Psoas muscle (tissue), 8 donors: ENCODE data around the gene GRIA1. TPM values are rescaled to one million over a fixed set of nuclear protein-coding genes. Genes with fewer than 3 reads are reported as not detected.

Experiments
- ATAC-seq, 4 donors: fragments of 200-7000 bp; cut with Tn5 transposase; one replicate each; pipeline ENCODE4 v1.9.1; 2020; ENCODE audit warnings: moderate library complexity in 3 of 4, mild to moderate bottlenecking in 2 of 4
- DNase-seq, 2 donors: peaks; one replicate each; pipeline ENCODE4 v3.0.0-alpha.2; 2020
- H3K27ac ChIP-seq: fragments of 200-600 bp; one replicate; pipeline ENCODE4 v1.8.0; 2022
- H3K27me3 ChIP-seq, 3 donors: fragments of 200-600 bp in 1 of 3; one replicate each; pipeline versions ENCODE4 v1.6.1 to v1.8.0; 2013 to 2022; ENCODE audit warnings: low read length in 2 of 3, mild to moderate bottlenecking in 2 of 3, moderate library complexity in 1 of 3; ENCODE audit not compliant: insufficient read depth in 3 of 3
- H3K36me3 ChIP-seq, 2 donors: fragments of 200-600 bp in 1 of 2; one replicate each; pipeline versions ENCODE4 v1.6.1 to v1.8.0; 2013 to 2022; ENCODE audit warnings: low read depth in 1 of 2, mild to moderate bottlenecking in 1 of 2, moderate library complexity in 1 of 2; ENCODE audit not compliant: insufficient read depth in 1 of 2
- H3K4me1 ChIP-seq: fragments of 200-600 bp; one replicate; pipeline ENCODE4 v1.8.0; 2022
- H3K4me3 ChIP-seq: fragments of 200-600 bp; one replicate; pipeline ENCODE4 v1.8.0; 2022; ENCODE audit warnings: mild to moderate bottlenecking
- H3K9me3 ChIP-seq: fragments of 200-600 bp; one replicate; pipeline ENCODE4 v1.8.0; 2022
- CTCF ChIP-seq: fragments of 200-600 bp; IDR thresholded peaks from one replicate; pipeline ENCODE4 v1.8.0; 2022; ENCODE audit warnings: antibody characterized with exemption
- WGBS, 3 donors: extraction: QIAGEN DNeasy Blood & Tissue Kit; methylation state at CpG; one replicate each; pipeline versions ENCODE4 v1.1.6 to v1.1.7; 2013; 5-methylcytosine and 5-hydroxymethylcytosine counted together
- intact Hi-C, 2 donors: fragments of 100-400 bp; cut with DNase I; formaldehyde crosslinking; loops; one replicate each; pipeline versions ENCODE4 v1.11.0 to v1.14.2; 2022
- polyA plus RNA-seq, 3 donors: library from polyadenylated mRNA; stranded (reverse); fragments of 200-250 nt; gene quantifications; one replicate each; pipeline ENCODE4 v1.2.3, GENCODE V29; 2013
- total RNA-seq, 4 donors: library from RNA; stranded (reverse); fragmentation: NEBNext Ultra II Directional in 2 of 4; extraction: Animal tissue kit (Norgen Biotek cat#: 25700) in 2 of 4; gene quantifications; one replicate each; pipeline versions ENCODE4 v1.2.1 to v1.2.4, GENCODE V29; 2021 to 2023
- donor health status: healthy with polysubstance abuse.
- donor health status: DM: no; HTN: no; CAD: no; lungs with moderate emphysema.
- donor health status: Bipolar disorder and iron deficiency.
- donor health status: healthy.
- donor health status: DM: yes; HTN: yes; CAD: no.
- donor health status: DM: no; HTN: no; CAD: no.
- donor health status: DM: no; HTN: no; CAD: no.
- donor health status: DM: yes; HTN: yes; CAD: no.

GRIA1 gene
- total and polyA plus RNA-seq, 7 donors: 0.03 to 0.49 (median 0.28) TPM; not detected in 2

GRCh38 chr5:153515301-153515700 is 24.8 kb downstream of the GRIA1 start:
- H3K4me3 ChIP-seq: no peak overlapping the region
- no peak for DNase-seq
- H3K9me3 ChIP-seq: no peaks in the 10 kb centered on the region
- H3K36me3 ChIP-seq: no peaks in the 10 kb centered on the region
- 69 to 76% (median 73%) methylated on average over 2 of the region's 2 CpGs for WGBS, 3 donors
- no peaks in the 10 kb centered on the region for H3K4me1 ChIP-seq
- no peak for TF ChIP-seq CTCF
- intact Hi-C loops: no loop called here
- H3K27me3 ChIP-seq: no peaks in the 10 kb centered on the region
- H3K27ac ChIP-seq: no peak overlapping the region
- ATAC-seq: no peak

GRCh38 chr5:153516504-153517240 is 26.2 kb downstream of the GRIA1 start:
- TF ChIP-seq CTCF: no peak
- no peak for ATAC-seq
- DNase-seq: no peak
- no peak overlapping the region for H3K27ac ChIP-seq
- H3K4me1 ChIP-seq: no peaks in the 10 kb centered on the region
- no peaks in the 10 kb centered on the region for H3K9me3 ChIP-seq
- no peaks in the 10 kb centered on the region for H3K36me3 ChIP-seq
- H3K4me3 ChIP-seq: no peak overlapping the region
- no peaks in the 10 kb centered on the region for H3K27me3 ChIP-seq
- 51 to 56% (median 53%) methylated on average over 12 of the region's 12 CpGs for WGBS, 3 donors
- intact Hi-C loops: no loop called here

- WGBS, 3 donors: 35 to 41% (median 37%) methylated on average over 2 of the region's 2 CpGs
- DNase-seq (no peak), ATAC-seq (no peak)
- Histone ChIP-seq H3K4me1 (no peaks in the 10 kb centered on the region), H3K27ac (no peak overlapping the region), H3K27me3 (no peaks in the 10 kb centered on the region), H3K36me3 (no peaks in the 10 kb centered on the region), H3K9me3 (no peaks in the 10 kb centered on the region), H3K4me3 (no peak overlapping the region)
- TF ChIP-seq CTCF: no peak
- intact Hi-C loops: no loop called here
Observed at GRCh38 chr5:153517241-153517611, 26.8 kb downstream of the GRIA1 start.

- WGBS, 3 donors: 63 to 90% (median 73%) methylated on average over 1 of the region's 1 CpG
- ATAC-seq: no peak
- Histone ChIP-seq H3K4me3 (no peak overlapping the region), H3K36me3 (no peaks in the 10 kb centered on the region), H3K9me3 (no peaks in the 10 kb centered on the region), H3K27me3 (no peaks in the 10 kb centered on the region), H3K4me1 (no peaks in the 10 kb centered on the region), H3K27ac (no peak overlapping the region)
- DNase-seq: no peak
- no peak for TF ChIP-seq CTCF
- intact Hi-C loops: no loop called here
Observed at GRCh38 chr5:153520137-153520536, 29.7 kb downstream of the GRIA1 start.

- DNase-seq (no peak), ATAC-seq (no peak)
- Histone ChIP-seq H3K4me3 (no peak overlapping the region), H3K4me1 (no peaks in the 10 kb centered on the region), H3K27ac (no peak overlapping the region), H3K27me3 (no peaks in the 10 kb centered on the region), H3K9me3 (no peaks in the 10 kb centered on the region), H3K36me3 (no peaks in the 10 kb centered on the region)
- intact Hi-C loops: no loop called here
- TF ChIP-seq CTCF: no peak
- 78 to 92% (median 88%) methylated on average over 2 of the region's 2 CpGs for WGBS, 3 donors
Observed at GRCh38 chr5:153520952-153521351, 30.5 kb downstream of the GRIA1 start.
